Subcutaneous adipose tissue (tissue), 4 donors: ENCODE results near the gene SEZ6L. TPM values are rescaled to one million over a fixed set of nuclear protein-coding genes. Genes with fewer than 3 reads are reported as not detected.

Experiments
- CTCF ChIP-seq: fragments of 450-650 bp; IDR thresholded peaks from one replicate; pipeline ENCODE4 v1.5.1; 2016; ENCODE audit warnings: low read depth, mild to moderate bottlenecking, control low read depth, antibody characterized with exemption, moderate library complexity
- total RNA-seq, 4 donors: library from RNA; depleted of rRNA; stranded (reverse); fragments of >200 nt; gene quantifications; one replicate each; pipeline ENCODE4 v1.1.0, GENCODE V29; 2016

The SEZ6L gene
- total RNA-seq, 4 donors from 2014 or later: 0.17 to 0.44 (median 0.26) TPM

GRCh38 chr22:26295563-26296126 lies 126.4 kb downstream of the SEZ6L start:
- TF ChIP-seq CTCF: no peak

GRCh38 chr22:26298605-26299310 lies 129.5 kb downstream of the SEZ6L start:
- no peak for TF ChIP-seq CTCF

- TF ChIP-seq CTCF: no peak
Observed at GRCh38 chr22:26302726-26303125, 133.5 kb downstream of the SEZ6L start.

- no peak for TF ChIP-seq CTCF
Observed at GRCh38 chr22:26303475-26303874, 134.2 kb downstream of the SEZ6L start.

- TF ChIP-seq CTCF: no peak
Observed at GRCh38 chr22:26304730-26305129, 135.5 kb downstream of the SEZ6L start.

- no peak for TF ChIP-seq CTCF
Observed at GRCh38 chr22:26308467-26308866, 139.2 kb downstream of the SEZ6L start.

- TF ChIP-seq CTCF: no peak
Observed at GRCh38 chr22:26310616-26311015, 141.4 kb downstream of the SEZ6L start.
